BE2C (cell line): ENCODE data around the gene CA14.

Source experiments
- DNase-seq: peaks from one replicate; pipeline ENCODE4 v3.0.0-alpha.2; 2020
- H3K27me3 ChIP-seq: fragments of 250-450 bp; sonication (Bioruptor Pico); 2 replicates; pipeline ENCODE4 v1.5.1; 2020; ENCODE audit warnings: mild to moderate bottlenecking
- H3K36me3 ChIP-seq: fragments of 250-450 bp; sonication (Bioruptor Pico); 2 replicates; pipeline ENCODE4 v1.5.1; 2020; ENCODE audit warnings: mild to moderate bottlenecking
- H3K4me1 ChIP-seq: fragments of 250-450 bp; sonication (Bioruptor Pico); 2 replicates; pipeline ENCODE4 v1.5.1; 2020
- H3K4me3 ChIP-seq: 2 replicates; pipeline ENCODE4 v1.5.1; 2011; ENCODE audit warnings: low read depth, low read length
- H3K9me3 ChIP-seq: fragments of 250-450 bp; sonication (Bioruptor Pico); 2 replicates; pipeline ENCODE4 v1.5.1; 2020
- CTCF ChIP-seq: IDR thresholded peaks from 2 replicates; pipeline ENCODE4 v1.5.1; 2012; ENCODE audit warnings: mild to moderate bottlenecking, low read depth, low read length

Gene CA14

GRCh38 chr1:150273311-150273710 is 15.7 kb downstream of the CA14 start:
- no peak for TF ChIP-seq CTCF

GRCh38 chr1:150280138-150280707 is 22.6 kb downstream of the CA14 start:
- Histone ChIP-seq H3K4me3 (no peak overlapping the region), H3K9me3 (peaks cover 3% of the 10 kb centered on the region; the same call in 1 of the 2 replicates), H3K36me3 (no peaks in the 10 kb centered on the region), H3K27me3 (no peaks in the 10 kb centered on the region), H3K4me1 (peaks cover 9% of the 10 kb centered on the region; the same call in 1 of the 2 replicates)
- TF ChIP-seq CTCF: no peak
- DNase-seq: no peak

More at GRCh38 chr1:150273311-150273710, 15.7 kb downstream of the CA14 start:
- Histone ChIP-seq H3K4me1 (no peaks in the 10 kb centered on the region), H3K9me3 (no peaks in the 10 kb centered on the region), H3K27me3 (no peaks in the 10 kb centered on the region), H3K36me3 (no peaks in the 10 kb centered on the region), H3K4me3 (no peak overlapping the region)
- DNase-seq: no peak

GRCh38 chr1:150281221-150281757 is 23.7 kb downstream of the CA14 start:
- no peaks in the 10 kb centered on the region for H3K27me3 ChIP-seq
- H3K9me3 ChIP-seq: peaks cover 3% of the 10 kb centered on the region; the same call in 1 of the 2 replicates
- peak; percentile 82 for TF ChIP-seq CTCF
- DNase-seq: peak; percentile 70
- peak overlapping the region; percentile 56 for H3K4me3 ChIP-seq
- no peaks in the 10 kb centered on the region for H3K36me3 ChIP-seq
- peaks cover 9% of the 10 kb centered on the region; the same call in 1 of the 2 replicates for H3K4me1 ChIP-seq

DNA sequence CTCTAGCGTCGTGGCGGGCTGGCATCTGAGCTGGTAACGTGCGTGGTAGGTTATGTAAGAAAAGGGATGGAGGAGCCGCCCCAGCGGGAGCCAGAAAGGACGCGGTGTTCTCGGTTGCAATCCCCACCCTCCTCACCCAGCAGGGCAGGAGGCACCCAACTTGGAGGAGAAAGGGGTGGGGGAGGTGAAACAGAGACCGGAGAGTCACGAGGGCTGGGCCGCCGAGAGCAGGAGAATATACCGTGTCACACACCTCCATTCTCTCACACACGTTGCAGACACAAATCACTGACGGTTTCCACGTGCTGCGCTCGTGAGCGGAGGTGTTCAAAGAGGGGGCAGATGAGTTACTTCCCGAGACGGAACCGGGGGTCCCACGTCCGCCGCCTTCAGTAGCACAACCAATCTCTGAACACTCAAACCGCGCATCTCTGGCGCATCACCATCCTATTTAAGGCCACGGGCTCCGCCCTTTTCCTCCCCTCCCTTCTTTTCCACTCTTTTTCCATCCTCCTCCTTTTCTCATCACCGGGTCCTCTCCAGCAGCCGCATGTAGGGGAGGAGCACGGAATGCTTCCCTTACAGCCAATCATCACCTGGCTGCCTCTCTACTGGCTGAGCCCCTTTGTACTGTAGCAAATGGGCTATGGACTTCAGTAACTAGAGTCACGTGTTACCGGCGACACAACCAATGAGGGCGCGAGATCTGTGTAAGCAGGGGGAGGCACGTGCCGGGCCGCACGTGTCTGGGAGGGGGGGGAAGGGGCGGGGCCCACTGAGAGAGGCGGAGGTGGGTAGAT is 24.4 kb downstream of the CA14 start, which contains the start of gene CIART:
TSS of gene CIART (plus strand) at position 797 of the 800 bp plus-strand sequence. CDS start 714 bp downstream, outside the sequence.
- Histone ChIP-seq H3K27me3 (no peaks in the 10 kb centered on the region), H3K36me3 (no peaks in the 10 kb centered on the region), H3K9me3 (peaks cover 3% of the 10 kb centered on the region; the same call in 1 of the 2 replicates), H3K4me3 (peak within 1 kb of the TSS; percentile 56), H3K4me1 (peaks cover 9% of the 10 kb centered on the region; the same call in 1 of the 2 replicates)
- DNase-seq: peak; percentile 85
- no peak for TF ChIP-seq CTCF

GRCh38 chr1:150282558-150282958 is 25.0 kb downstream of the CA14 start:
- Histone ChIP-seq H3K36me3 (no peaks in the 10 kb centered on the region), H3K9me3 (peaks cover 3% of the 10 kb centered on the region; the same call in 1 of the 2 replicates), H3K4me1 (peaks cover 9% of the 10 kb centered on the region; the same call in 1 of the 2 replicates), H3K4me3 (no peak overlapping the region), H3K27me3 (no peaks in the 10 kb centered on the region)
- no peak for DNase-seq
- TF ChIP-seq CTCF: no peak
